Measurements from ENCODE around the gene SEPTIN5.

SEPTIN5 gene

GRCh38 chr22:19743651-19744050 is 29.3 kb downstream of the SEPTIN5 start:
- H3K4me3 ChIP-seq (ENCODE audit: low read length) = no peak overlapping the region
- H3K9ac ChIP-seq (ENCODE audit: low read length) = no peak overlapping the region
- H3K27ac ChIP-seq (ENCODE audit: low read length) = no peak overlapping the region
- H3K4me2 ChIP-seq (ENCODE audit: low read length) = no peak overlapping the region
- TF ChIP-seq CTCF (IDR thresholded peaks at IDR 0.05; ENCODE audit: low read depth, low read length) = no peak
- no peak for TF ChIP-seq EZH2phosphoT487 (IDR thresholded peaks at IDR 0.05; ENCODE audit: low read depth)
- no peaks in the 10 kb centered on the region for H3K36me3 ChIP-seq (replicated peaks; ENCODE audit: low read depth, low read length)
- no peaks in the 10 kb centered on the region for H3K9me3 ChIP-seq (ENCODE audit: insufficient read depth, low read length)
- H4K20me1 ChIP-seq (ENCODE audit: insufficient read depth, low read length) = no peaks in the 10 kb centered on the region
- H3K27me3 ChIP-seq (ENCODE audit: low read depth, low read length) = peaks cover 5% of the 10 kb centered on the region; the same call in 1 of the 2 replicates
- H3K4me1 ChIP-seq (ENCODE audit: low read length) = no peaks in the 10 kb centered on the region
- no peak overlapping the region for H2AFZ ChIP-seq (ENCODE audit: low read depth, low read length)
- no peaks in the 10 kb centered on the region for H3K79me2 ChIP-seq (ENCODE audit: low read length)

GRCh38 chr22:19744350-19745006 is 30.2 kb downstream of the SEPTIN5 start:
- Histone ChIP-seq H3K9me3 (ENCODE audit: insufficient read depth, low read length) (no peaks in the 10 kb centered on the region), H3K27me3 (ENCODE audit: low read depth, low read length) (peaks cover 13% of the 10 kb centered on the region), H3K27ac (ENCODE audit: low read length) (no peak overlapping the region), H4K20me1 (ENCODE audit: insufficient read depth, low read length) (no peaks in the 10 kb centered on the region), H2AFZ (ENCODE audit: low read depth, low read length) (no peak overlapping the region), H3K36me3 (replicated peaks; ENCODE audit: low read depth, low read length) (no peaks in the 10 kb centered on the region), H3K4me3 (ENCODE audit: low read length) (no peak overlapping the region), H3K4me2 (ENCODE audit: low read length) (no peak overlapping the region), H3K4me1 (ENCODE audit: low read length) (no peaks in the 10 kb centered on the region), H3K9ac (ENCODE audit: low read length) (no peak overlapping the region), H3K79me2 (ENCODE audit: low read length) (no peaks in the 10 kb centered on the region)
- TF ChIP-seq CTCF (IDR thresholded peaks at IDR 0.05; ENCODE audit: low read depth, low read length) (no peak), EZH2phosphoT487 (IDR thresholded peaks at IDR 0.05; ENCODE audit: low read depth) (no peak)

GRCh38 chr22:19745155-19746101 is 31.1 kb downstream of the SEPTIN5 start:
- Histone ChIP-seq H3K79me2 (ENCODE audit: low read length) (no peaks in the 10 kb centered on the region), H3K4me3 (ENCODE audit: low read length) (no peak overlapping the region), H3K27me3 (ENCODE audit: low read depth, low read length) (peaks cover 14% of the 10 kb centered on the region), H3K36me3 (replicated peaks; ENCODE audit: low read depth, low read length) (no peaks in the 10 kb centered on the region), H4K20me1 (ENCODE audit: insufficient read depth, low read length) (no peaks in the 10 kb centered on the region), H3K9ac (ENCODE audit: low read length) (no peak overlapping the region), H3K27ac (ENCODE audit: low read length) (no peak overlapping the region), H3K4me1 (ENCODE audit: low read length) (no peaks in the 10 kb centered on the region), H3K9me3 (ENCODE audit: insufficient read depth, low read length) (no peaks in the 10 kb centered on the region), H2AFZ (ENCODE audit: low read depth, low read length) (no peak overlapping the region), H3K4me2 (ENCODE audit: low read length) (no peak overlapping the region)
- TF ChIP-seq CTCF (IDR thresholded peaks at IDR 0.05; ENCODE audit: low read depth, low read length) (no peak), EZH2phosphoT487 (IDR thresholded peaks at IDR 0.05; ENCODE audit: low read depth) (no peak)

- Histone ChIP-seq H3K27ac (ENCODE audit: low read length) (no peak overlapping the region), H3K9ac (ENCODE audit: low read length) (no peak overlapping the region), H3K4me3 (ENCODE audit: low read length) (no peak overlapping the region), H3K4me1 (ENCODE audit: low read length) (no peaks in the 10 kb centered on the region), H3K4me2 (ENCODE audit: low read length) (no peak overlapping the region), H2AFZ (ENCODE audit: low read depth, low read length) (no peak overlapping the region), H3K79me2 (ENCODE audit: low read length) (no peaks in the 10 kb centered on the region), H3K36me3 (replicated peaks; ENCODE audit: low read depth, low read length) (no peaks in the 10 kb centered on the region), H3K9me3 (ENCODE audit: insufficient read depth, low read length) (no peaks in the 10 kb centered on the region), H4K20me1 (ENCODE audit: insufficient read depth, low read length) (no peaks in the 10 kb centered on the region), H3K27me3 (ENCODE audit: low read depth, low read length) (peaks cover 18% of the 10 kb centered on the region)
- TF ChIP-seq CTCF (IDR thresholded peaks at IDR 0.05; ENCODE audit: low read depth, low read length) = no peak
- no peak for TF ChIP-seq EZH2phosphoT487 (IDR thresholded peaks at IDR 0.05; ENCODE audit: low read depth)
Measured at GRCh38 chr22:19746726-19747125, 32.4 kb downstream of the SEPTIN5 start.
